Measurements from ENCODE around the gene RAP1GAP2.

The RAP1GAP2 gene

DNA sequence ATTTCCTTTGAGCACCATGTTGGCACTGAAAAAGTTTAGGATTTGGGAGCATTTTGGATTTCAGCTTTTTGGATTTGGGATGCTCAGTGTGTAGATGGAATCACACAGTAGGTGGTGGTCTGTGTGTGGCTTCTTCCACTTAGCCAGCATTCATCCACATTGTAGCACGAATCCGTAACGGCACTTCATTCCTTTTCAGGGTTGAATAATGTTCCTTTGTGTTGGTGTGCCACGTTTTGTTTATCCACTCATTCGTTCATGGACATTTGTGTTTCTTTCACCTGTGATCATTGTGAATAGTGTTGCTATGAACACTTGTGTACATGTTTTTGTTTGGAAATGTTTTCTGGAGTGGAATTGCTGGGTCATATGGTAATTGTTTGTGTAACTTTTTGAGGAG lies 85.1 kb downstream of the RAP1GAP2 start:
- TF ChIP-seq ZNF8 (CRISPR knock-in tag; IDR thresholded peaks at IDR 0.05) = peak; percentile 32; the same call in 1 of the 2 replicates
- TF ChIP-seq OSR1 (CRISPR knock-in tag; IDR thresholded peaks at IDR 0.05) = no peak
- no peak for ATAC-seq

DNA sequence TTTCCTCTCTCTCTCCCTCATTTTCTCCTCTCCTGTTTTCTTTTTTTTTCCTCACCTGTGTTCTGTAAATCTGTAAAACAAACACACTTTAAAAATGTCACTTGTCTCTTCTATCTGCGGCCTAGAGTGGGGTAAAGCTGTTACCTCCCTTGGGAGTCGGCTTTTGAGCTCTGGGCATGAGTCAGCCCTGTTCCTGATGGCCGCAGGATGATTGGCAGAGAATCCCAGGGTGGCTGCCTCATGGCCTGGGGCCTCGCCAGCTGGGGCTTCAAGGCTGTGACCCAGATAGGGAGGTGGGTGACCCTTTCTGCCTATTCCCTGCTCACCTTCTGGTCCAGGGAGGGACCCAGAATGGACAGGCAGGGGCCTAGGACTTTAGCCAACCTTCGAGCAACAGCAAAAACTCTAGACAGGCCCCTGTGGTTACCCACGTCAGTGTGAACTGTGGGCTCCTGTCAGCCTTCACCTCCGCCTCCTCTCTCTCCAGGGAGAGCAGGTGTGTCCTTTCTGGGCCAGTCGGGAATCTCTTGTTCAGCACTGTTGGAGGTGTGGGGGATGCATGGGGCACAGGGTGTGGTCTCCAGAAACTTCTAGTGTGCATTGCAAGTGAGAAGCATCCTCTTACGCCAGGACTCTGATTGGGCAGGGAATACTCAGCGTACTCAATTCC lies 87.4 kb downstream of the RAP1GAP2 start:
- peak; percentile 95 for ATAC-seq
- TF ChIP-seq ZFP3 (CRISPR knock-in tag; IDR thresholded peaks at IDR 0.05) (0 out of 2 replicates have a peak, but pooled peaks have one; percentile 7), ARNTL (CRISPR knock-in tag; IDR thresholded peaks at IDR 0.05; ENCODE audit: borderline replicate concordance, low read depth) (no peak)

DNA sequence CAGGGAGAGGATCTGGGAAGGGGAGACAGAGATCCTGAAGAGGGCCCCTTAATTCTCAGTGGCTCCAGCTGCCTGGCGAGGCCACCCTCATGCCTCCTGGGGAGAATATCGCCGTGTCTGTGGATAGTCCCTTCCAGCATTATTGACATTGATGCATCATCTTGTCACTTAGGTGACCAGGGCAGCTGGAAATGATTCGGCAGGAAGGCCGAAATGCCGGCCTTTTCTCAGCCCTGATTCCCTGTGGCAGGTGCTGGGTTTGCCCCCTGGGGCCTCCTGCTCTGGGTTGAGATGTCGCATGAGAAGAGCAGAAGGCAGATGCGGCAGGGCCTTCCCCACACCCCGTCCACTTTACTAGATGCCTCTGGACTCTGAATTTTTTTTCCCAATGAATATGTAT lies 89.5 kb downstream of the RAP1GAP2 start:
- ATAC-seq = no peak
- no peak for TF ChIP-seq ESRRG (CRISPR knock-in tag; IDR thresholded peaks at IDR 0.05)
- TF ChIP-seq, protein P1, sequence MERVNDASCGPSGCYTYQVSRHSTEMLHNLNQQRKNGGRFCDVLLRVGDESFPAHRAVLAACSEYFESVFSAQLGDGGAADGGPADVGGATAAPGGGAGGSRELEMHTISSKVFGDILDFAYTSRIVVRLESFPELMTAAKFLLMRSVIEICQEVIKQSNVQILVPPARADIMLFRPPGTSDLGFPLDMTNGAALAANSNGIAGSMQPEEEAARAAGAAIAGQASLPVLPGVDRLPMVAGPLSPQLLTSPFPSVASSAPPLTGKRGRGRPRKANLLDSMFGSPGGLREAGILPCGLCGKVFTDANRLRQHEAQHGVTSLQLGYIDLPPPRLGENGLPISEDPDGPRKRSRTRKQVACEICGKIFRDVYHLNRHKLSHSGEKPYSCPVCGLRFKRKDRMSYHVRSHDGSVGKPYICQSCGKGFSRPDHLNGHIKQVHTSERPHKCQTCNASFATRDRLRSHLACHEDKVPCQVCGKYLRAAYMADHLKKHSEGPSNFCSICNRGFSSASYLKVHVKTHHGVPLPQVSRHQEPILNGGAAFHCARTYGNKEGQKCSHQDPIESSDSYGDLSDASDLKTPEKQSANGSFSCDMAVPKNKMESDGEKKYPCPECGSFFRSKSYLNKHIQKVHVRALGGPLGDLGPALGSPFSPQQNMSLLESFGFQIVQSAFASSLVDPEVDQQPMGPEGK (CRISPR knock-in tag; IDR thresholded peaks at IDR 0.05; ENCODE audit: borderline replicate concordance) = no peak
- no peak for TF ChIP-seq BACH2 (CRISPR knock-in tag; IDR thresholded peaks at IDR 0.05; ENCODE audit: borderline replicate concordance)
- no peak for TF ChIP-seq RARB (CRISPR knock-in tag; IDR thresholded peaks at IDR 0.05)
- TF ChIP-seq TCF4 (CRISPR knock-in tag; IDR thresholded peaks at IDR 0.05; ENCODE audit: borderline replicate concordance) = no peak
- TF ChIP-seq, protein P2, sequence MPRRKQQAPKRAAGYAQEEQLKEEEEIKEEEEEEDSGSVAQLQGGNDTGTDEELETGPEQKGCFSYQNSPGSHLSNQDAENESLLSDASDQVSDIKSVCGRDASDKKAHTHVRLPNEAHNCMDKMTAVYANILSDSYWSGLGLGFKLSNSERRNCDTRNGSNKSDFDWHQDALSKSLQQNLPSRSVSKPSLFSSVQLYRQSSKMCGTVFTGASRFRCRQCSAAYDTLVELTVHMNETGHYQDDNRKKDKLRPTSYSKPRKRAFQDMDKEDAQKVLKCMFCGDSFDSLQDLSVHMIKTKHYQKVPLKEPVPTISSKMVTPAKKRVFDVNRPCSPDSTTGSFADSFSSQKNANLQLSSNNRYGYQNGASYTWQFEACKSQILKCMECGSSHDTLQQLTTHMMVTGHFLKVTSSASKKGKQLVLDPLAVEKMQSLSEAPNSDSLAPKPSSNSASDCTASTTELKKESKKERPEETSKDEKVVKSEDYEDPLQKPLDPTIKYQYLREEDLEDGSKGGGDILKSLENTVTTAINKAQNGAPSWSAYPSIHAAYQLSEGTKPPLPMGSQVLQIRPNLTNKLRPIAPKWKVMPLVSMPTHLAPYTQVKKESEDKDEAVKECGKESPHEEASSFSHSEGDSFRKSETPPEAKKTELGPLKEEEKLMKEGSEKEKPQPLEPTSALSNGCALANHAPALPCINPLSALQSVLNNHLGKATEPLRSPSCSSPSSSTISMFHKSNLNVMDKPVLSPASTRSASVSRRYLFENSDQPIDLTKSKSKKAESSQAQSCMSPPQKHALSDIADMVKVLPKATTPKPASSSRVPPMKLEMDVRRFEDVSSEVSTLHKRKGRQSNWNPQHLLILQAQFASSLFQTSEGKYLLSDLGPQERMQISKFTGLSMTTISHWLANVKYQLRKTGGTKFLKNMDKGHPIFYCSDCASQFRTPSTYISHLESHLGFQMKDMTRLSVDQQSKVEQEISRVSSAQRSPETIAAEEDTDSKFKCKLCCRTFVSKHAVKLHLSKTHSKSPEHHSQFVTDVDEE (CRISPR knock-in tag; IDR thresholded peaks at IDR 0.05) = no peak
- no peak for TF ChIP-seq OSR1 (CRISPR knock-in tag; IDR thresholded peaks at IDR 0.05)
- no peak for TF ChIP-seq ZC3H10 (CRISPR knock-in tag; IDR thresholded peaks at IDR 0.05)
- no peak for TF ChIP-seq ZFP30 (CRISPR knock-in tag; IDR thresholded peaks at IDR 0.05)
- no peak for TF ChIP-seq ISL1 (CRISPR knock-in tag; IDR thresholded peaks at IDR 0.05)
- TF ChIP-seq, protein P3, sequence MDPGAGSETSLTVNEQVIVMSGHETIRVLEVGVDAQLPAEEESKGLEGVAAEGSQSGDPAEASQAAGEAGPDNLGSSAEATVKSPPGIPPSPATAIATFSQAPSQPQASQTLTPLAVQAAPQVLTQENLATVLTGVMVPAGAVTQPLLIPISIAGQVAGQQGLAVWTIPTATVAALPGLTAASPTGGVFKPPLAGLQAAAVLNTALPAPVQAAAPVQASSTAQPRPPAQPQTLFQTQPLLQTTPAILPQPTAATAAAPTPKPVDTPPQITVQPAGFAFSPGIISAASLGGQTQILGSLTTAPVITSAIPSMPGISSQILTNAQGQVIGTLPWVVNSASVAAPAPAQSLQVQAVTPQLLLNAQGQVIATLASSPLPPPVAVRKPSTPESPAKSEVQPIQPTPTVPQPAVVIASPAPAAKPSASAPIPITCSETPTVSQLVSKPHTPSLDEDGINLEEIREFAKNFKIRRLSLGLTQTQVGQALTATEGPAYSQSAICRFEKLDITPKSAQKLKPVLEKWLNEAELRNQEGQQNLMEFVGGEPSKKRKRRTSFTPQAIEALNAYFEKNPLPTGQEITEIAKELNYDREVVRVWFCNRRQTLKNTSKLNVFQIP (CRISPR knock-in tag; IDR thresholded peaks at IDR 0.05; ENCODE audit: borderline replicate concordance, low read depth) = no peak
- TF ChIP-seq, protein P4, sequence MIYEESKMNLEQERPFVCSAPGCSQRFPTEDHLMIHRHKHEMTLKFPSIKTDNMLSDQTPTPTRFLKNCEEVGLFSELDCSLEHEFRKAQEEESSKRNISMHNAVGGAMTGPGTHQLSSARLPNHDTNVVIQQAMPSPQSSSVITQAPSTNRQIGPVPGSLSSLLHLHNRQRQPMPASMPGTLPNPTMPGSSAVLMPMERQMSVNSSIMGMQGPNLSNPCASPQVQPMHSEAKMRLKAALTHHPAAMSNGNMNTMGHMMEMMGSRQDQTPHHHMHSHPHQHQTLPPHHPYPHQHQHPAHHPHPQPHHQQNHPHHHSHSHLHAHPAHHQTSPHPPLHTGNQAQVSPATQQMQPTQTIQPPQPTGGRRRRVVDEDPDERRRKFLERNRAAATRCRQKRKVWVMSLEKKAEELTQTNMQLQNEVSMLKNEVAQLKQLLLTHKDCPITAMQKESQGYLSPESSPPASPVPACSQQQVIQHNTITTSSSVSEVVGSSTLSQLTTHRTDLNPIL (CRISPR knock-in tag; IDR thresholded peaks at IDR 0.05; ENCODE audit: low read depth) = no peak
- TF ChIP-seq ZFP3 (CRISPR knock-in tag; IDR thresholded peaks at IDR 0.05) = no peak
- TF ChIP-seq TOX (CRISPR knock-in tag; IDR thresholded peaks at IDR 0.05; ENCODE audit: borderline replicate concordance) = no peak
- TF ChIP-seq ZNF70 (CRISPR knock-in tag; IDR thresholded peaks at IDR 0.05) = no peak
- TF ChIP-seq, protein P5, sequence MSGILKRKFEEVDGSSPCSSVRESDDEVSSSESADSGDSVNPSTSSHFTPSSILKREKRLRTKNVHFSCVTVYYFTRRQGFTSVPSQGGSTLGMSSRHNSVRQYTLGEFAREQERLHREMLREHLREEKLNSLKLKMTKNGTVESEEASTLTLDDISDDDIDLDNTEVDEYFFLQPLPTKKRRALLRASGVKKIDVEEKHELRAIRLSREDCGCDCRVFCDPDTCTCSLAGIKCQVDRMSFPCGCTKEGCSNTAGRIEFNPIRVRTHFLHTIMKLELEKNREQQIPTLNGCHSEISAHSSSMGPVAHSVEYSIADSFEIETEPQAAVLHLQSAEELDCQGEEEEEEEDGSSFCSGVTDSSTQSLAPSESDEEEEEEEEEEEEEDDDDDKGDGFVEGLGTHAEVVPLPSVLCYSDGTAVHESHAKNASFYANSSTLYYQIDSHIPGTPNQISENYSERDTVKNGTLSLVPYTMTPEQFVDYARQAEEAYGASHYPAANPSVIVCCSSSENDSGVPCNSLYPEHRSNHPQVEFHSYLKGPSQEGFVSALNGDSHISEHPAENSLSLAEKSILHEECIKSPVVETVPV (CRISPR knock-in tag; IDR thresholded peaks at IDR 0.05) = no peak
- TF ChIP-seq PPARA (CRISPR knock-in tag; IDR thresholded peaks at IDR 0.05; ENCODE audit: borderline replicate concordance) = no peak

DNA sequence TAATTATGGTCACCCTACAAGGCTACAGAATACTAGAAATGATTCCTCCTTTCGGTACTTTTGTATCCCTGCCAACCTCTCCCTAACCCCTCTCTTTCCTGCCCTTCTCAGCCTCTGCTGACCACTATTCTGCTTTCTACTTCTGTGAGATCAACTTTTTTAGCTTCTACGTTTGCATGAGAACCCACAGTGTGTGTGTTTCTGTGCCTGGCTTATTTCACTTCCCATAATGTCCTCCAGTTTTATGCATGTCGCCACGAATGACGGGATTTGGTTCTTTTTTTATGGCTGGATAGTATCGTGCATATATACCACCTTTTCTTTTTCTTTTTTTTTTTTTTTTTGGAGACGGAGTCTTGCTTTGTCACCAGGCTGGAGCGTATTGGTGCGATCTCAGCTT lies 92.1 kb downstream of the RAP1GAP2 start:
- ATAC-seq = no peak
- TF ChIP-seq, protein P4 (CRISPR knock-in tag; IDR thresholded peaks at IDR 0.05; ENCODE audit: low read depth) = no peak
- no peak for TF ChIP-seq ISL1 (CRISPR knock-in tag; IDR thresholded peaks at IDR 0.05)
- no peak for TF ChIP-seq BACH2 (CRISPR knock-in tag; IDR thresholded peaks at IDR 0.05; ENCODE audit: borderline replicate concordance)
- TF ChIP-seq, protein P3 (CRISPR knock-in tag; IDR thresholded peaks at IDR 0.05; ENCODE audit: borderline replicate concordance, low read depth) = no peak
- no peak for TF ChIP-seq PPARA (CRISPR knock-in tag; IDR thresholded peaks at IDR 0.05; ENCODE audit: borderline replicate concordance)
- TF ChIP-seq TCF4 (CRISPR knock-in tag; IDR thresholded peaks at IDR 0.05; ENCODE audit: borderline replicate concordance) = no peak
- TF ChIP-seq OSR1 (CRISPR knock-in tag; IDR thresholded peaks at IDR 0.05) = no peak
- TF ChIP-seq ZFP3 (CRISPR knock-in tag; IDR thresholded peaks at IDR 0.05) = no peak
- TF ChIP-seq TOX (CRISPR knock-in tag; IDR thresholded peaks at IDR 0.05; ENCODE audit: borderline replicate concordance) = no peak
- TF ChIP-seq ARNTL (CRISPR knock-in tag; IDR thresholded peaks at IDR 0.05; ENCODE audit: borderline replicate concordance, low read depth) = no peak
- TF ChIP-seq ZFP30 (CRISPR knock-in tag; IDR thresholded peaks at IDR 0.05) = no peak
- no peak for TF ChIP-seq SNAI2 (CRISPR knock-in tag; IDR thresholded peaks at IDR 0.05)
- no peak for TF ChIP-seq ZNF565 (CRISPR knock-in tag; conservative IDR thresholded peaks at IDR 0.05; ENCODE audit: low read depth)
